Measurements from ENCODE around the gene PARP15. TPM values are rescaled to one million over a fixed set of nuclear protein-coding genes. Genes with fewer than 3 reads are reported as not detected.

PARP15 gene
- total and polyA plus RNA-seq, 4 donors: 2.4 to 6.1 (median 4.4) TPM

- 67 to 74% methylated on average over 4 of the region's 4 CpGs for WGBS, 2 donors
- H3K4me3 ChIP-seq: no peak overlapping the region
- H3K4me1 ChIP-seq (ENCODE audit: control insufficient read depth in 5 of 5, insufficient read depth in 5 of 5, low read length in 5 of 5): no peaks in the 10 kb centered on the region
- DNase-seq (no peak), ATAC-seq (ENCODE audit: insufficient read depth, low FRiP score) (no peak)
- H3K9ac ChIP-seq (ENCODE audit: insufficient read depth in 1 of 2, low read length in 2 of 2): no peak overlapping the region
- TF ChIP-seq CTCF (IDR thresholded peaks at IDR 0.05; ENCODE audit: control extremely low read depth, extremely low read depth): no peak
- H3K36me3 ChIP-seq (ENCODE audit: control insufficient read depth in 4 of 4, insufficient read depth in 4 of 4, low read length in 4 of 4): no peaks in the 10 kb centered on the region
- peaks cover 0 to 8% (median 0%) of the 10 kb centered on the region in 3 donors for H3K27me3 ChIP-seq (ENCODE audit: control insufficient read depth in 3 of 3, insufficient read depth in 3 of 3, low read length in 2 of 3)
- no peaks in the 10 kb centered on the region for H3K9me3 ChIP-seq (ENCODE audit: control insufficient read depth in 4 of 4, insufficient read depth in 3 of 4, low read length in 3 of 4)
- H3K27ac ChIP-seq (ENCODE audit: low read depth in 1 of 2, low read length in 1 of 2): no peak overlapping the region
Measured at GRCh38 chr3:122598556-122598955, 21.1 kb downstream of the PARP15 start.

- ATAC-seq (ENCODE audit: insufficient read depth, low FRiP score) (no peak), DNase-seq (no peak)
- H3K27me3 ChIP-seq (ENCODE audit: control insufficient read depth in 3 of 3, insufficient read depth in 3 of 3, low read length in 2 of 3): no peaks in the 10 kb centered on the region
- H3K4me3 ChIP-seq: no peak overlapping the region
- H3K9ac ChIP-seq (ENCODE audit: insufficient read depth in 1 of 2, low read length in 2 of 2): no peak overlapping the region
- no peaks in the 10 kb centered on the region for H3K36me3 ChIP-seq (ENCODE audit: control insufficient read depth in 4 of 4, insufficient read depth in 4 of 4, low read length in 4 of 4)
- no peak for TF ChIP-seq CTCF (IDR thresholded peaks at IDR 0.05; ENCODE audit: control extremely low read depth, extremely low read depth)
- 59 to 74% methylated on average over 5 of the region's 5 CpGs for WGBS, 2 donors
- H3K27ac ChIP-seq (ENCODE audit: low read depth in 1 of 2, low read length in 1 of 2): no peak overlapping the region
- no peaks in the 10 kb centered on the region for H3K9me3 ChIP-seq (ENCODE audit: control insufficient read depth in 4 of 4, insufficient read depth in 3 of 4, low read length in 3 of 4)
- H3K4me1 ChIP-seq (ENCODE audit: control insufficient read depth in 5 of 5, insufficient read depth in 5 of 5, low read length in 5 of 5): no peaks in the 10 kb centered on the region
Measured at GRCh38 chr3:122602011-122602710, 24.7 kb downstream of the PARP15 start.

GRCh38 chr3:122603056-122603455 lies 25.6 kb downstream of the PARP15 start:
- Histone ChIP-seq H3K4me3 (no peak overlapping the region), H3K27me3 (ENCODE audit: control insufficient read depth in 3 of 3, insufficient read depth in 3 of 3, low read length in 2 of 3) (no peaks in the 10 kb centered on the region), H3K4me1 (ENCODE audit: control insufficient read depth in 5 of 5, insufficient read depth in 5 of 5, low read length in 5 of 5) (no peaks in the 10 kb centered on the region), H3K9ac (ENCODE audit: insufficient read depth in 1 of 2, low read length in 2 of 2) (no peak overlapping the region), H3K27ac (ENCODE audit: low read depth in 1 of 2, low read length in 1 of 2) (no peak overlapping the region), H3K36me3 (ENCODE audit: control insufficient read depth in 4 of 4, insufficient read depth in 4 of 4, low read length in 4 of 4) (no peaks in the 10 kb centered on the region), H3K9me3 (ENCODE audit: control insufficient read depth in 4 of 4, insufficient read depth in 3 of 4, low read length in 3 of 4) (no peaks in the 10 kb centered on the region)
- ATAC-seq (ENCODE audit: insufficient read depth, low FRiP score) (no peak), DNase-seq (no peak)
- no peak for TF ChIP-seq CTCF (IDR thresholded peaks at IDR 0.05; ENCODE audit: control extremely low read depth, extremely low read depth)
- 87 to 94% methylated on average over 2 of the region's 2 CpGs for whole genome bisulfite sequencing, 2 donors

DNA sequence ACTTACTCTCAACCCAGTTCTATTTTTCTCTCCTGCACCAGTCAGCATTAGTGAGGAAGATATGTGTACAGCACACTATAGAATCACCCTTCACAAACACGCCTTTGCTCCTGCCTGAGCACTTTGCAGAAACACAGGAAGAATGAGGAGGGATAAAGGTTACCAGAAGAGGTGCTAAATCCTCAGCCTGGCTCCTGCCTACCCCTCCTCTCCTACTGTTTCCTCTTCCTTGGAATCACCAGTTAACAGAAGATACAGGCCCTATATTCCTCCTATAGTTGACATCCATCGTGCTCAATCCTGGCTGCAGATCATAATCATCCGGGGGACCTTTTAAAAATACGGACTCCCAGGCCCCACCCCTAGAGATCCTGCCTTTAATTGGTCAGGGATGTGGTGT lies 28.9 kb downstream of the PARP15 start:
- H3K4me3 ChIP-seq: no peak overlapping the region
- ATAC-seq (ENCODE audit: insufficient read depth, low FRiP score) (no peak), DNase-seq (no peak)
- no peaks in the 10 kb centered on the region for H3K27me3 ChIP-seq (ENCODE audit: control insufficient read depth in 3 of 3, insufficient read depth in 3 of 3, low read length in 2 of 3)
- H3K9me3 ChIP-seq (ENCODE audit: control insufficient read depth in 4 of 4, insufficient read depth in 3 of 4, low read length in 3 of 4): no peaks in the 10 kb centered on the region
- H3K36me3 ChIP-seq (ENCODE audit: control insufficient read depth in 4 of 4, insufficient read depth in 4 of 4, low read length in 4 of 4): no peaks in the 10 kb centered on the region
- H3K4me1 ChIP-seq (ENCODE audit: control insufficient read depth in 5 of 5, insufficient read depth in 5 of 5, low read length in 5 of 5): no peaks in the 10 kb centered on the region
- no peak overlapping the region for H3K9ac ChIP-seq (ENCODE audit: insufficient read depth in 1 of 2, low read length in 2 of 2)
- WGBS, 2 donors: 63 to 70% methylated on average over 4 of the region's 4 CpGs
- no peak overlapping the region for H3K27ac ChIP-seq (ENCODE audit: low read depth in 1 of 2, low read length in 1 of 2)
- TF ChIP-seq CTCF (IDR thresholded peaks at IDR 0.05; ENCODE audit: control extremely low read depth, extremely low read depth): no peak

All from lung (tissue), 12 donors.